GM23338 (cell line): ENCODE data around the gene MAPK4. TPM values are rescaled to one million over a fixed set of nuclear protein-coding genes. Genes with fewer than 3 reads are reported as not detected.

Experiments
- CTCF ChIP-seq, 2 experiments: fragments of 200-600 bp in 1 of 2; sonication (generic) in 1 of 2; conservative IDR thresholded peaks; 2 replicates each; pipeline versions ENCODE4 v1.5.1 to v1.6.1; 2016 to 2017; ENCODE audit warnings: antibody characterized with exemption in 2 of 2, low read depth in 2 of 2, mild to moderate bottlenecking in 2 of 2, moderate library complexity in 1 of 2
- ETS1 ChIP-seq: IDR thresholded peaks from 2 replicates; pipeline ENCODE4 v1.6.1; 2016; ENCODE audit warnings: antibody characterized with exemption
- EZH2 ChIP-seq: fragments of 200-600 bp; sonication (generic); IDR thresholded peaks from one replicate; pipeline ENCODE4 v1.8.0; 2017; ENCODE audit warnings: antibody characterized with exemption, mild to moderate bottlenecking, low read depth; ENCODE audit not compliant: unreplicated experiment
- EZH2phosphoT487 ChIP-seq: fragments of 200-600 bp; sonication (generic); IDR thresholded peaks from one replicate; pipeline ENCODE4 v1.8.1; 2018; ENCODE audit warnings: antibody characterized with exemption; ENCODE audit not compliant: unreplicated experiment
- JUNB ChIP-seq: IDR thresholded peaks from one replicate; pipeline ENCODE4 v1.6.1; 2016; ENCODE audit warnings: antibody characterized with exemption; ENCODE audit not compliant: unreplicated experiment
- NANOG ChIP-seq: IDR thresholded peaks from 2 replicates; pipeline ENCODE4 v1.6.1; 2016; ENCODE audit warnings: antibody characterized with exemption, borderline replicate concordance
- POLR2AphosphoS5 ChIP-seq: IDR thresholded peaks from 2 replicates; pipeline ENCODE4 v1.6.1; 2016; ENCODE audit warnings: antibody characterized with exemption, low read depth
- STAT1 ChIP-seq: IDR thresholded peaks from one replicate; pipeline ENCODE4 v1.6.1; 2016; ENCODE audit warnings: antibody characterized with exemption; ENCODE audit not compliant: unreplicated experiment
- ZNF114 ChIP-seq: fragments of 250-450 bp; sonication (Bioruptor Pico); IDR thresholded peaks from 2 replicates; pipeline ENCODE4 v1.5.0; 2020; ENCODE audit warnings: mild to moderate bottlenecking, moderate library complexity
- ZNF331 ChIP-seq: fragments of 250-450 bp; sonication (Bioruptor Pico); IDR thresholded peaks from 2 replicates; pipeline ENCODE4 v1.5.0; 2020; ENCODE audit warnings: low read depth, mild to moderate bottlenecking, moderate library complexity
- ZNF462 ChIP-seq: fragments of 250-450 bp; sonication (Bioruptor Pico); IDR thresholded peaks from 2 replicates; pipeline ENCODE4 v1.5.0; 2020; ENCODE audit warnings: mild to moderate bottlenecking, moderate library complexity
- polyA plus RNA-seq: library from polyadenylated mRNA; unstranded; fragments of >200 nt; fragmentation: Nextera tagmentation; extraction: Ambion mirVana; gene quantifications from 2 replicates; pipeline ENCODE4 v1.2.1, GENCODE V29; 2016
- total RNA-seq: library from RNA; depleted of rRNA; stranded (reverse); fragments of >200 nt; shearing (Covaris generic); gene quantifications from 2 replicates; pipeline ENCODE4 v1.2.3, GENCODE V29; 2014

MAPK4 gene
- total and polyA plus RNA-seq, 2 experiments from 2014 or later, result 1.3 to 4.4 TPM

GRCh38 chr18:50686409-50686808 lies 126.5 kb downstream of the MAPK4 start (continued):
- no peak for TF ChIP-seq ZNF462 (CRISPR knock-in tag)
- no peak for TF ChIP-seq CTCF (conservative IDR thresholded peaks at IDR 0.05; ENCODE audit: low read depth in 2 of 2)
- TF ChIP-seq NANOG, result no peak
- TF ChIP-seq ZNF114 (CRISPR knock-in tag), result no peak
- no peak for TF ChIP-seq EZH2
- TF ChIP-seq EZH2phosphoT487, result no peak
- no peak for TF ChIP-seq ETS1
- no peak for TF ChIP-seq POLR2AphosphoS5
- TF ChIP-seq ZNF331 (CRISPR knock-in tag), result no peak
- no peak for TF ChIP-seq JUNB
- no peak for TF ChIP-seq STAT1
